ENCODE data around the gene CCND1. TPM values are rescaled to one million over a fixed set of nuclear protein-coding genes. Genes with fewer than 3 reads are reported as not detected.

The CCND1 gene
- total and polyA plus RNA-seq, 10 donors: 4.3 to 96.6 (median 59.0) TPM

DNA sequence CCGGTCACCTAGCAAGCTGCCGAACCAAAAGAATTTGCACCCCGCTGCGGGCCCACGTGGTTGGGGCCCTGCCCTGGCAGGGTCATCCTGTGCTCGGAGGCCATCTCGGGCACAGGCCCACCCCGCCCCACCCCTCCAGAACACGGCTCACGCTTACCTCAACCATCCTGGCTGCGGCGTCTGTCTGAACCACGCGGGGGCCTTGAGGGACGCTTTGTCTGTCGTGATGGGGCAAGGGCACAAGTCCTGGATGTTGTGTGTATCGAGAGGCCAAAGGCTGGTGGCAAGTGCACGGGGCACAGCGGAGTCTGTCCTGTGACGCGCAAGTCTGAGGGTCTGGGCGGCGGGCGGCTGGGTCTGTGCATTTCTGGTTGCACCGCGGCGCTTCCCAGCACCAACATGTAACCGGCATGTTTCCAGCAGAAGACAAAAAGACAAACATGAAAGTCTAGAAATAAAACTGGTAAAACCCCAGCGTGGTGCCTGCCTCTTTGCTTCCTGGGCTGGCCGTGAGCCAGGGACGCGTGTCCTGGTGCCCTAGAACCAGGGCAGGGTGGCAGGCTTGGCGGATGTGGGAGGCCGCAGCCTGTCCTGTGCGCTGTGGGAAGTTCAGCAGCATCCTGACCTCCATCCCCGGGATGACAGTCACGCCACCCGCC lies 13.2 kb downstream of the CCND1 start:
- 76 to 89% (median 85%) methylated on average over 33 to 38 of the region's 38 CpGs for WGBS, 5 donors
- Histone ChIP-seq H3K4me1 (peaks cover 0 to 23% (median 8%) of the 10 kb centered on the region in 6 donors), H3K9me3 (no peaks in the 10 kb centered on the region), H3K27ac (no peak overlapping the region), H3K36me3 (peaks cover 0 to 54% (median 38%) of the 10 kb centered on the region in 6 donors), H3K27me3 (replicated peaks in 1 of 7) (no peaks in the 10 kb centered on the region), H3K4me3 (no peak overlapping the region)
- peak; percentile 74 for DNase-seq
- peak in 2 of 3 donors; percentile 66 to 70 for TF ChIP-seq POLR2AphosphoS5 (IDR thresholded peaks at IDR 0.05)
- no peak for TF ChIP-seq POLR2A (IDR thresholded peaks at IDR 0.05)
- TF ChIP-seq, protein P1, sequence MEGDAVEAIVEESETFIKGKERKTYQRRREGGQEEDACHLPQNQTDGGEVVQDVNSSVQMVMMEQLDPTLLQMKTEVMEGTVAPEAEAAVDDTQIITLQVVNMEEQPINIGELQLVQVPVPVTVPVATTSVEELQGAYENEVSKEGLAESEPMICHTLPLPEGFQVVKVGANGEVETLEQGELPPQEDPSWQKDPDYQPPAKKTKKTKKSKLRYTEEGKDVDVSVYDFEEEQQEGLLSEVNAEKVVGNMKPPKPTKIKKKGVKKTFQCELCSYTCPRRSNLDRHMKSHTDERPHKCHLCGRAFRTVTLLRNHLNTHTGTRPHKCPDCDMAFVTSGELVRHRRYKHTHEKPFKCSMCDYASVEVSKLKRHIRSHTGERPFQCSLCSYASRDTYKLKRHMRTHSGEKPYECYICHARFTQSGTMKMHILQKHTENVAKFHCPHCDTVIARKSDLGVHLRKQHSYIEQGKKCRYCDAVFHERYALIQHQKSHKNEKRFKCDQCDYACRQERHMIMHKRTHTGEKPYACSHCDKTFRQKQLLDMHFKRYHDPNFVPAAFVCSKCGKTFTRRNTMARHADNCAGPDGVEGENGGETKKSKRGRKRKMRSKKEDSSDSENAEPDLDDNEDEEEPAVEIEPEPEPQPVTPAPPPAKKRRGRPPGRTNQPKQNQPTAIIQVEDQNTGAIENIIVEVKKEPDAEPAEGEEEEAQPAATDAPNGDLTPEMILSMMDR (IDR thresholded peaks at IDR 0.05 in 8 of 11, conservative IDR thresholded peaks at IDR 0.05 in 3 of 11): no peak
- intact Hi-C loops (cut with DNase I; ENCODE audit: low total_unique reads): no loop called here

DNA sequence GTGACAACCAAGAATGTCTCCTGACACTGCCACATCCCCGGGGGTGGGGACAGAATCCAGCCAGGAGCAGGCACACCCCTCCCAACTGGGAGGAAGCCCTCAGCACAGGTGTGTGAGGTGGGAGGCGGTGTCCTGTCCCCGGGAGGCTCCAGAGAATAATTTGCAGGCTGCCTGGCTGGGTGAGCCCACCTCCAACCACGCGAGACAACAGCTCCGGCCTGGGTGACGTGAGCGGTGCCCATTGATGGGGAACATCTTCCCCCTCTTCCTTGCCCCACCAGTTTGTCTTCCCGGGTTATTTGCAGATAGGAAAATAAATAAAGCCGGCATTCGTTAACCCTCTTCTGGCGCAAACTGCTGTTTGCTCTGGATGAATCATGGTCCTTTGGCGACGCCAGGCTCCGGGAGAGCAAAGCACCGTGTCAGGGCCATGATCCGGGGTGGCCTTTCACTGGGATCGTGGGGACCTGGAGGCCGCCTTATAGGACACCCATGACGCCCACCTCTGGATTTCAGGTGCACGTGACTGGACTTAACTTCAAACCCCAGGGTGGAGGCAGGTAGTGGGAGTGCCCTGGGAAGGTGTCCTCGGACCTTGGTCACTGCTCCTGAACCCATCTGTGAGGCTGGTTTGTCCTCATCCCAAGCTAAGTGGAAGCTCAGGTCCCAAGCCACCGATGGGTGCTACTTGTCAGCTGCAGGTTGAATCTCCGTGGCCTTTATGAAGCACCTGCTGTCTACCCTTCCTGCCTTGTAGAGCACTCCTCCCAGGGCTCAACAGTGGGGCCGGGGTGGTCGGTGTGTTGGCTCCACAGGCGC lies 13.9 kb downstream of the CCND1 start:
- Histone ChIP-seq H3K36me3 (peaks cover 0 to 47% (median 34%) of the 10 kb centered on the region in 6 donors), H3K27me3 (replicated peaks in 1 of 7) (no peaks in the 10 kb centered on the region), H3K27ac (no peak overlapping the region), H3K4me3 (no peak overlapping the region), H3K4me1 (peaks cover 0 to 15% (median 8%) of the 10 kb centered on the region in 6 donors), H3K9me3 (no peaks in the 10 kb centered on the region)
- intact Hi-C loops (cut with DNase I; ENCODE audit: low total_unique reads): no loop called here
- DNase-seq: no peak
- 78 to 86% (median 83%) methylated on average over 17 to 27 of the region's 27 CpGs for WGBS, 5 donors
- TF ChIP-seq POLR2AphosphoS5 (IDR thresholded peaks at IDR 0.05) (peak in 2 of 3 donors; percentile 5 to 11), POLR2A (IDR thresholded peaks at IDR 0.05) (no peak)

DNA sequence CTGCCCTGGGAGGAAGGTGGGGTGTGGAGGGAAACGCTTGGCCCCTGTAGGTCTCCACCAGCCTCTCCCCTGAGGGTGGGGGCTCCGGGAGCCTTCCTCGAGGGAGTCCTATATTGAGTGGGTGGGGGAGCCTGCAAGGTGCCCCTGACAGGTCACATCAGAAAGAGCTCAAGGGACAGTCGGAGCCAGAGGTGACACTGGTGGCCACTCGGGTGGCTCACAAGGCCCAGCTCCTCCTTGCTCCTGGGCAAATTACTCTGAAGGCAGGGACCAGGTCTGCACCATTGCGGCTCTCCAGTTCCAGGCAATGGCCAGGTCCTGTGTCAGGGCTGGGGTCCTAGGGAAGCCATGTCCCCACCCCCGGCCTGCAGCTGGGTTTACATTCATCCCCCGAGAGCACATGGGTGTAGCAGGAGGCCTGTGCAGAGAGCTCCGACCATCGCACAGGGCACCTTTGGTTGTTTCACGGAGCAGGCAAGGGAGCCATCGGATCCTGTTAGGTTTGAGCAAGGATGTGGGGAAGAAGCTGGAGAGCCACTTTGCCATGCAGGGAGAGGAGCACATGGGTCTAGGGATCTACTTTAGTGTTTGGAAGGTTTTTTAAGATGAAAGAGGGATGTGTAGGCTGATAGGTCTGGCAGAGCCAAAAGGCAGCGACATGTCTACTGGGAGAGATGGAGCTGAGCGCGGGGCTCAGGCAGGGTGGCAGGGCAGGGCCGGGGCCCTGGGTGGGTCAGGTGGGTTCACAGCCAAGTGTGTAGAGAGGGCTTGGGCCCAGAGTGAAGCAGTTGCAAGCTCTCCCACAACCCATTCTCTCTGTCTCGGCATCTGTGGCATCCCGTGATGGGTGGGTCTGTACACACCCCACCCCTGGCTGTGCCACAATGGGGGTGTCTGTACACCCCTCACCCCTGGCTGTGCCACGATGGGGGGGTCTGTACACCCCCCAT lies 14.8 kb downstream of the CCND1 start:
- intact Hi-C loops (cut with DNase I; ENCODE audit: low total_unique reads): no loop called here
- no peak overlapping the region for H3K4me3 ChIP-seq
- no peak overlapping the region for H3K27ac ChIP-seq
- H3K36me3 ChIP-seq: peaks cover 0 to 43% (median 26%) of the 10 kb centered on the region in 6 donors
- H3K9me3 ChIP-seq: no peaks in the 10 kb centered on the region
- WGBS, 5 donors: 86 to 93% (median 91%) methylated on average over 18 to 19 of the region's 19 CpGs
- DNase-seq: peak; percentile 61
- no peaks in the 10 kb centered on the region for H3K27me3 ChIP-seq (replicated peaks in 1 of 7)
- TF ChIP-seq POLR2AphosphoS5 (IDR thresholded peaks at IDR 0.05): no peak
- TF ChIP-seq, protein P1 (IDR thresholded peaks at IDR 0.05 in 8 of 11, conservative IDR thresholded peaks at IDR 0.05 in 3 of 11): no peak
- TF ChIP-seq POLR2A (IDR thresholded peaks at IDR 0.05): no peak
- H3K4me1 ChIP-seq: peaks cover 0 to 15% (median 8%) of the 10 kb centered on the region in 6 donors
